HG03025 (cell line): Measurements from ENCODE around the gene RAD23B.

Experiments used
- ATAC-seq: cut with Tn5 transposase; IDR thresholded peaks from one replicate; pipeline ENCODE4 v1.9.1; 2021; ENCODE audit warnings: mild to moderate bottlenecking, moderate library complexity; ENCODE audit not compliant: unreplicated experiment, low FRiP score

Gene RAD23B

GRCh38 chr9:107363516-107364152 is 80.6 kb downstream of the RAD23B start:
- no peak for ATAC-seq

- no peak for ATAC-seq
Observed at GRCh38 chr9:107367727-107368502, 84.8 kb downstream of the RAD23B start.

DNA sequence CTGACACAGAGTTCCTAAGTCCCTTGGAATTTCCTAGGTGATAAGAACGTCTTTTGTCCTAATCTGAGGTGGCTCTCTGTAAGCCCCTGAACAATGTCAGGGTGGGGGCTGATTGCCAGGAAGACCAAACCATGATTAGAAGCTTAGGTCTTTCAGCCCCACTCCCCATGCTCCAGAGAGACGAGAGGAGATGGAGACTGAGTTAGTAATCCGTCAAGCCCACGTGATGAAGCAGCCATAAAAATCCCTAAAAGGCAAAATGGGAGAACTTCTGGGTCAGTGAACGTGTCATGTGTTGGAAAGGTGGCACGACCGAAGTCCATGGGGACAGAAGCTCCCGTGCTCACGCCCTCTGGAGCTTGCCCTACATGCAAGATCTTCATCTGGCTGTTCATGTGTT is 85.6 kb downstream of the RAD23B start:
- ATAC-seq = no peak

DNA sequence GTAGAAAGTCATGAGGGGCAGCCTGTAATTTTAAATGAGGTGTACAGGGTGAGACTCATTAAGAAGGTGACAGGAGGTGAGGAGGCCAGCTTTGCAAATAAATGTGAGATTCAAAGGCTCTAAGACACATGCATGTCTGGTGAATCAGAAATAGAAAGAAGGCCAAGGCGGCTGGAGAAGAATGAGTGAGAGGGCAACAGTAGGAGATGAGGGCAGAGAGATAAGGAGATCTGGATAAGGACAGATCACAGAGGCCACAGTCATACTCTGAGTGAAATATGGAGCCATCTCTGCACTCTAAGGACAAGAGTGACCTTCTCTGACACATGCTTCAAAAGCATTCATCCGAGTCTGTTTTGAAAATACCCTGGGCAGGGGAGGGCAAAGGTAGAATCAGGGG is 90.7 kb downstream of the RAD23B start:
- no peak for ATAC-seq

GRCh38 chr9:107375001-107375400 is 91.9 kb downstream of the RAD23B start:
- ATAC-seq = no peak

DNA sequence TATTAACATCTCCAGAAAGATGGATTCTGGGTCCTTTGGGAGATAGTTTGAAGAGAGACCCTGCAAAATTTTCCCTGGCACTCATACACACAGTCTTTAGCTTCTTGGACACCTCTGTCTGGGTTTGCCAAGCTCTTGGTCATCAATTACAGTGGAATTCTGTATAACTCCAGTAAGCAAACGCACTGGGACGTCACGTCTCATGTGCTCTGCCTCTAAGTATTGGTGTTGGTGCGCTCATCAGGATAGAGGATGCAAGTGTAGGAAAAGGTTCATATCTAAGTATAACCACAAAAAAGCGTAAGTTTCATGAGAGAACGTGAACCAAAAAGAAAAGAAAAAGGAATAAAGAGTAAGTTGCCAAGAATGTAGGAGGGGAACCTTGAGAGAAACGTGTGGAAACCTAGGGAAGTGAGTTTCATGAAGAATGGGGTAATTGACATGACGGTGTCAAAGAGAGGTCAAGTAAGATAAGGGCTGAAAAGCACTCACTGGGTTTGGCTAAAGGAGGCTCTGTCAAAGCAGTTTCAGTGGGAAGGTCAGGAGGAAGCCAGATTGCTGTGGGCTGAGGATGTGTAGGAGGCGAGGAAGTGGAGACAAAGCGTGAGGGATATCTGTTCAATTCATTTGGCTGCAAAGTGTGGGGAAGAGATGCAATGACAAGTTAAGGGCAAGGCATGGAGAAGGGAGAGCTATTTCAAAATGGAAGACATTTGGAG is 92.7 kb downstream of the RAD23B start:
- no peak for ATAC-seq

DNA sequence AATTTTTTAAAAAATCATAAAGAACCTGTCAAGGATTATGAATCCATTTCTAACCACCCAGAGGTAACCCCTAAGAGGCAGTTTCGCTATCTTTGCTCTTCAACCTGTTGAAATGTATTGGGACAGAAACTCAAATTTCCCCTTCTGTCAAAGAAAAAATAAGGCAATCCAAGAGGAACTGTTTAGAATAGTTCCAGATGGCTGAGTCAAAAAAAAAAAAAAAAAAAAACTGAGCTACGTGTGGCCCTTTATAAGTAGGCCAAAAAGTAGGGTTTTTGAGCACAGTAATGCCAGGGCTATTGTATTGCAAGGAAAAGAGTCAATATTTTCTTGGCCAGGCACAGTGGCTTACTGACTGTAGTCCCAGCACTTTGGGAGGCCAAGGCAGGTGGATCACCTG is 94.9 kb downstream of the RAD23B start:
- ATAC-seq = no peak
